Glutamatergic neuron (in vitro differentiated cells): ENCODE measurements around the gene CTDNEP1. TPM values are rescaled to one million over a fixed set of nuclear protein-coding genes. Genes with fewer than 3 reads are reported as not detected.

Source experiments
- DNase-seq: peaks from one replicate; pipeline ENCODE4 v3.0.0; 2022
- H3K27ac Mint-ChIP-seq: one replicate; pipeline ENCODE4 v1.8.0; 2020; ENCODE audit warnings: mild to moderate bottlenecking, mixed read lengths, inconsistent platforms; ENCODE audit not compliant: unreplicated experiment
- H3K27me3 Mint-ChIP-seq: one replicate; pipeline ENCODE4 v1.8.0; 2020; ENCODE audit warnings: mild to moderate bottlenecking, moderate library complexity, mixed read lengths, inconsistent platforms; ENCODE audit not compliant: unreplicated experiment
- H3K36me3 Mint-ChIP-seq: one replicate; pipeline ENCODE4 v1.8.0; 2020; ENCODE audit warnings: mild to moderate bottlenecking, mixed read lengths, inconsistent platforms; ENCODE audit not compliant: unreplicated experiment
- H3K4me1 Mint-ChIP-seq: one replicate; pipeline ENCODE4 v1.8.0; 2020; ENCODE audit warnings: mild to moderate bottlenecking, low read depth, mixed read lengths, inconsistent platforms; ENCODE audit not compliant: unreplicated experiment
- H3K4me3 Mint-ChIP-seq: one replicate; pipeline ENCODE4 v1.8.0; 2020; ENCODE audit warnings: mild to moderate bottlenecking, mixed read lengths, inconsistent platforms; ENCODE audit not compliant: unreplicated experiment
- H3K9me3 Mint-ChIP-seq: one replicate; pipeline ENCODE4 v1.8.0; 2020; ENCODE audit warnings: mild to moderate bottlenecking, moderate library complexity, mixed read lengths, inconsistent platforms; ENCODE audit not compliant: unreplicated experiment
- total RNA-seq: library from RNA; stranded (reverse); fragmentation: NEBNext Ultra II Directional; extraction: Animal tissue kit (Norgen Biotek cat#: 25700); gene quantifications from one replicate; pipeline ENCODE4 v1.2.1, GENCODE V29; 2021; ENCODE audit not compliant: unreplicated experiment
- TF ChIP-seq, protein P1 (sequence below): fragments of 200-600 bp; sonication (generic); IDR thresholded peaks from one replicate; pipeline ENCODE4 v1.5.0; 2021; ENCODE audit not compliant: partially characterized antibody, unreplicated experiment

The CTDNEP1 gene
- total RNA-seq, 1 donor from 2014 or later, result 185 TPM

DNA sequence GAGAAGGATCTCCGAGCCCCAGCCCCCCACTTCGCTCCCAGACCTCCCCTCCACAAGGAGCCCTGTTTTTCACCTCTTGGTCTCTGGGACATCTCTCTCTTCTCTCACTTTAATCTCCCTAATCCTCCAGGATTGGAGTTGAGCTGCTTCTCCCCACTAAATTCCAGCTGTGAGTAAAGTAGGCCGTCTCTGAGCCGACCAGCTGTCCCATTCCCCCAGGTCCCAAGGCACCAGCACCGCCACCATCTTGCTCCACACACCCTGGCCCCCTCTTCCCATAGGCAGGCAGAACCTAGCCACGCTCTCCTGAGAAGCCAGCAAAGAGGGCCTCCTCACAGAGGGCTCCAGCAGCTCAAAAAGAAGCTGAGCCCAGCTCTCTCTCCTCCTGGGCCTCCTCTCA, 32.8 kb downstream of the CTDNEP1 start:
- Mint-ChIP-seq H3K4me3 (peak overlapping the region; percentile 89), H3K27me3 (peaks cover 22% of the 10 kb centered on the region), H3K9me3 (peaks cover 20% of the 10 kb centered on the region), H3K4me1 (peaks cover 37% of the 10 kb centered on the region), H3K36me3 (no peaks in the 10 kb centered on the region), H3K27ac (peak overlapping the region; percentile 66)
- DNase-seq, result no peak
- TF ChIP-seq, protein P1, sequence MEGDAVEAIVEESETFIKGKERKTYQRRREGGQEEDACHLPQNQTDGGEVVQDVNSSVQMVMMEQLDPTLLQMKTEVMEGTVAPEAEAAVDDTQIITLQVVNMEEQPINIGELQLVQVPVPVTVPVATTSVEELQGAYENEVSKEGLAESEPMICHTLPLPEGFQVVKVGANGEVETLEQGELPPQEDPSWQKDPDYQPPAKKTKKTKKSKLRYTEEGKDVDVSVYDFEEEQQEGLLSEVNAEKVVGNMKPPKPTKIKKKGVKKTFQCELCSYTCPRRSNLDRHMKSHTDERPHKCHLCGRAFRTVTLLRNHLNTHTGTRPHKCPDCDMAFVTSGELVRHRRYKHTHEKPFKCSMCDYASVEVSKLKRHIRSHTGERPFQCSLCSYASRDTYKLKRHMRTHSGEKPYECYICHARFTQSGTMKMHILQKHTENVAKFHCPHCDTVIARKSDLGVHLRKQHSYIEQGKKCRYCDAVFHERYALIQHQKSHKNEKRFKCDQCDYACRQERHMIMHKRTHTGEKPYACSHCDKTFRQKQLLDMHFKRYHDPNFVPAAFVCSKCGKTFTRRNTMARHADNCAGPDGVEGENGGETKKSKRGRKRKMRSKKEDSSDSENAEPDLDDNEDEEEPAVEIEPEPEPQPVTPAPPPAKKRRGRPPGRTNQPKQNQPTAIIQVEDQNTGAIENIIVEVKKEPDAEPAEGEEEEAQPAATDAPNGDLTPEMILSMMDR, result no peak

DNA sequence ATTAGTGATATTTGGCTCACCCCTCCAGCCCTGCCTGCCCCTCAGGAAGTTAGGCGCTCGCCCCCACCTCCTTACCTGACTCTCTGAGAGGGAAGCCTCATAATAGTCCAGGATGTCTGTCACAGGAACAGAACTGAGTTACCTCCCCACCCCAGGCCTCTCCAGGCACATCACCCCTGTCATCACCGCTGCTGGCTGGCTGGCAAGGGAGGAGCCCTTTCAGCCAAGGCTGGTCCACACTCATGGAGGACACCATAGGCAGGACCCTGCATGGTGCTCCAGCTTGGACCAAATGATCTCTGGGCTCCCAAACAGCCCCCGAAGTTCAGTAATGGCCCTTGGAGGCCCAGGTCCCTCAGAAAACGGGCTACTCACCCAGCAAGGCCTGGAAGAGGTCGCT, 33.4 kb downstream of the CTDNEP1 start:
- Mint-ChIP-seq H3K4me1 (peaks cover 38% of the 10 kb centered on the region), H3K9me3 (peaks cover 20% of the 10 kb centered on the region), H3K27ac (peak overlapping the region; percentile 55), H3K27me3 (peaks cover 23% of the 10 kb centered on the region), H3K4me3 (peak overlapping the region; percentile 82), H3K36me3 (no peaks in the 10 kb centered on the region)
- TF ChIP-seq, protein P1, result no peak
- no peak for DNase-seq

DNA sequence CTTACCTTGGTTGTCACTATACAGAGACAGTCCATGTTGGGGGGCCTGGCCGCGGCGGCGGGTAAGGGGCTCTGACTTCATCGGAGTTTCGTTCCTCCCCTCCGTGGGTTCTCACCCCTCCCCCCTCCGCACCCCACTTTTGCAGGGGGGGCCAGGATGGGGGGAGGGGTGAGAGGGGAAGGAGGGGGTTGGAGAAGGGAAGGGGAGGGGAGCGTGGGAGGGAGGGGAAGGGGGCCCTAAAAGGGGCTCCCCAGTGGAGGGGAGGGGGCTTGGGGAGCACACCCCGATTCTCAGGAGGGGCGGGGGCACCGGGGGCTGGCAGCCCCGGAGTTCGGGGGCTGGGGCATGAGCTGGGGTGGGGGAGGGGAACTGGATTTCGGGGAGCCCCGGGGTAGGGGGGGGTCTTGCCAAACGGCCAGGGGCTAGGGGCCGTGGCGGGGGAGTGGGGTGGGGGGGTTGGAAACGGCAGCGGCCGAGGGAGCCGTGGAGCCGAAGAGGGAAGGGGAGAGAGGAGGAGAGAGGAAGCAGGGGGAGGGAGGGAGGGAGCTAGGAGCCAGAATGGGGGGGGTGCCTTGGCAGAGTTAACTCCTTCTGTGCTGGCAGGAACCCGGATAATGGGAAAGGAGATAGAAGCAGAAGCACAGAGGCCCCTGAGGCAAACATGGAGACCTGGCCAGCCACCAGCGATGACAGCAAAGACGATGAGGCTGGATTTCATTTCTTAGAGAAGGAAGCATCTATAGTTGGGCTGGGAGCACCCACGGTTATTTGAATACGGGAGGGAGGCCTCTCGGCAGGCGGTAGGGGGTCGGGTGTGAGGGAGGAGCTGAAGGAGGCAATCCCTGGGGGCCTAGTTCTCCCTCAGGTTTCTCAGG, 34.2 kb downstream of the CTDNEP1 start:
- peaks cover 24% of the 10 kb centered on the region for H3K27me3 Mint-ChIP-seq
- DNase-seq, result peak; percentile 69
- TF ChIP-seq, protein P1, result no peak
- H3K4me3 Mint-ChIP-seq, result peak overlapping the region; percentile 93
- no peaks in the 10 kb centered on the region for H3K36me3 Mint-ChIP-seq
- H3K9me3 Mint-ChIP-seq, result peaks cover 19% of the 10 kb centered on the region
- peaks cover 40% of the 10 kb centered on the region for H3K4me1 Mint-ChIP-seq
- H3K27ac Mint-ChIP-seq, result peak overlapping the region; percentile 82

DNA sequence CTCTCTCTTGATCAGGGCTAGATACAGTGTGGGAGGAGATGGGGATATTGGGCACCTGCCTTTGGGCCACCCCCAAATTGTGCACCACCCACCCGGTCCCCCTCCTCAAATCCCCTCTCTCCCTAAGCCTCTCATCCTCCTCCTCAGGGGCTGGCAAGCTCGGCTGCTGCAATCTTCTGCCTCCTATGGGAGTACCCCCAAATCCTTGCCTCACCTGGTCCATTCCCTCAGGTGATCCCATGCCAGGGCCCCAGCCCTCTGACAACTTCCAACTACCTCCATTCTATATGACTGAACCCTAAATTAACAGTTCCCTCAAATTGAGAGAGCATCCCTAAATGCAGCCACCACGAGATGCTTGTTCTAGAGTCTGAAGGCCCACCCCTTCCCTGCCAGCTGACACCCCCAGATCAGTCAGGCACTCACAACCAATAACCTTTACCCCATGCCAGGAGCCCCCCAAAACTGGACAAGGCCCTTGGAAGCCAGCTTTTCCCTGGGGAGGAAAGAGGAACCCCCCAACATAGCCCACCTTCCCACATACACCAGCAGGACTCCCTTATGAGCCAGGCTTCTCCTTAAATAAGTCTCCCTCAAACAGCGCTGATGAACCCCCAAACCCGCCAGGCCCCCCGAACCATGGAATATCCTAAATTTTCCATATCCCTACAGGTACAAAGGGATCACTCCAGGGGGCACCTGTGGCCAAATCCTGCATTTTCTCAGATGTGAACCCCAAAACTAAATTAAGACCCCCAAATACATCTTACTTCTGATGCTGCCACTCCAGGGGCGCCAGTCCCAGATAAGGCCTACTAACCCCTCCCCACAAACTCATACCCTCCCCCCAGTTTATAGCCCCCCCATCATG, 35.1 kb downstream of the CTDNEP1 start:
- Mint-ChIP-seq H3K9me3 (peaks cover 17% of the 10 kb centered on the region), H3K27me3 (peaks cover 27% of the 10 kb centered on the region), H3K36me3 (no peaks in the 10 kb centered on the region), H3K4me1 (peaks cover 47% of the 10 kb centered on the region), H3K27ac (peak overlapping the region; percentile 62), H3K4me3 (peak overlapping the region; percentile 93)
- TF ChIP-seq, protein P1, result no peak
- DNase-seq, result no peak
